K562 (cell line): Measurements from ENCODE around the gene ALG12. TPM values are rescaled to one million over a fixed set of nuclear protein-coding genes. Genes with fewer than 3 reads are reported as not detected.

Source experiments
- EGR1 ChIP-seq: fragments of 450-650 bp; conservative IDR thresholded peaks from 2 replicates; pipeline ENCODE4 v1.6.1; 2017; ENCODE audit warnings: mild to moderate bottlenecking
- NR2C1 ChIP-seq, 2 experiments: fragments of 450-650 bp; IDR thresholded peaks; 2 replicates each; pipeline ENCODE4 v1.6.1; 2017; ENCODE audit warnings: mild to moderate bottlenecking in 2 of 2, antibody characterized with exemption in 1 of 2, inconsistent platforms in 1 of 2, missing compliant biosample characterization in 1 of 2, missing genetic modification characterization in 1 of 2
- NR2C2 ChIP-seq, 2 experiments: fragments of 200-800 bp in 1 of 2; sonication (Bioruptor generic) in 1 of 2; sonication (generic) in 1 of 2; formaldehyde crosslinking in 1 of 2; IDR thresholded peaks; 2 replicates each; pipeline versions ENCODE4 v1.6.1 to v1.8.0; 2016 to 2022; ENCODE audit warnings: mild to moderate bottlenecking in 1 of 2, missing compliant biosample characterization in 1 of 2, missing genetic modification characterization in 1 of 2, missing genetic modification reagents in 1 of 2
- NRF1 ChIP-seq, 2 experiments: fragments of 450-650 bp; IDR thresholded peaks in 1 of 2; conservative IDR thresholded peaks in 1 of 2; 2 replicates each; pipeline ENCODE4 v1.6.1; 2014; ENCODE audit warnings: mild to moderate bottlenecking in 2 of 2
- POLR2G ChIP-seq: fragments of 200-400 bp; formaldehyde crosslinking; IDR thresholded peaks from 2 replicates; pipeline ENCODE4 v1.6.1; 2017; ENCODE audit warnings: low read depth, mild to moderate bottlenecking, antibody characterized with exemption, low read length, moderate library complexity
- TFAP4 ChIP-seq: sonication (generic); formaldehyde crosslinking; IDR thresholded peaks from 2 replicates; pipeline ENCODE4 v1.8.0; 2022; ENCODE audit warnings: missing genetic modification reagents, mild to moderate bottlenecking, moderate library complexity, borderline replicate concordance
- ZFX ChIP-seq: sonication (generic); formaldehyde crosslinking; IDR thresholded peaks from 2 replicates; pipeline ENCODE4 v1.8.0; 2022; ENCODE audit warnings: mild to moderate bottlenecking, missing genetic modification reagents, moderate library complexity
- ZNF79 ChIP-seq: fragments of 250-450 bp; sonication (Bioruptor Pico); IDR thresholded peaks from 2 replicates; pipeline ENCODE4 v1.4.0; 2020; ENCODE audit warnings: low read depth, mild to moderate bottlenecking, moderate library complexity
- polyA plus RNA-seq, 8 experiments: library from polyadenylated mRNA; depleted of rRNA in 4 of 8; stranded (reverse) in 5 of 8; unstranded in 3 of 8; fragments of >200 nt; fragmentation: Nextera tagmentation in 2 of 8; fragmentation: Illumina TruSeq in 1 of 8; extraction: Ambion mirVana in 2 of 8; extraction: Trizol in 1 of 8; gene quantifications; 2 replicates each; pipeline versions ENCODE4 v1.2.1 to v1.2.3, GENCODE V29; 2011 to 2014; ENCODE audit warnings: inconsistent platforms in 1 of 8, missing spikeins in 1 of 8
- total RNA-seq, 7 experiments: library from RNA; depleted of rRNA in 6 of 7; stranded (reverse); fragments of >200 nt in 6 of 7; fragmentation: Illumina TruSeq in 2 of 7; extraction: Trizol in 2 of 7; gene quantifications; 2 replicates each; pipeline versions ENCODE4 v1.2.1 to v1.2.3, GENCODE V29; 2011 to 2021; ENCODE audit warnings: low replicate concordance in 1 of 7

ALG12 gene
- total and polyA plus RNA-seq, 9 of the 15 experiments (the other 6 are each of a cell fraction or from before 2014, with no cell fraction given) = 0.20 to 8.5 (median 3.4) TPM

- TF ChIP-seq TFAP4 (peak; percentile 12; the same call in 1 of the 2 replicates), NRF1 (conservative IDR thresholded peaks at IDR 0.05 in 1 of 2, IDR thresholded peaks at IDR 0.05 in 1 of 2) (0 out of 4 replicates have a peak, but pooled peaks of 1 of the 2 experiments have one; percentile 12), ZNF79 (CRISPR knock-in tag) (no peak), EGR1 (peak; percentile 67), ZFX (peak; percentile 55), POLR2G (peak; percentile 57; the same call in 1 of the 2 replicates), NR2C2 (CRISPR knock-in tag; IDR thresholded peaks at IDR 0.05) (no peak; the same call in 1 of the 2 replicates), NR2C2 (tag; IDR thresholded peaks at IDR 0.05) (peak; percentile 51), NR2C1 (IDR thresholded peaks at IDR 0.05) (peak; percentile 43; the same call in 1 of the 2 replicates), NR2C1 (tag; IDR thresholded peaks at IDR 0.05) (peak; percentile 76)
These were observed 48.8 kb upstream of the ALG12 start (continued) for GRCh38 chr22:49966774-49967705.
